SIG-M5 (cell line): ENCODE data around the gene SRD5A3.
"Not testable (repeated sequence)": the region's sequence is repeated elsewhere in the genome, so short reads cannot be mapped to it uniquely, and the experiment has no call there.

Experiments used
- DNase-seq: peaks from one replicate; lab custom pipeline; 2025; lab: John Stamatoyannopoulos, UW

The SRD5A3 gene

GRCh38 chr4:55346851-55347255 lies 811 bp downstream of the SRD5A3 start:
- DNase-seq = no peak

- peak; percentile 5 for DNase-seq
These were observed 1.7 kb downstream of the SRD5A3 start for GRCh38 chr4:55347610-55348228.

DNA sequence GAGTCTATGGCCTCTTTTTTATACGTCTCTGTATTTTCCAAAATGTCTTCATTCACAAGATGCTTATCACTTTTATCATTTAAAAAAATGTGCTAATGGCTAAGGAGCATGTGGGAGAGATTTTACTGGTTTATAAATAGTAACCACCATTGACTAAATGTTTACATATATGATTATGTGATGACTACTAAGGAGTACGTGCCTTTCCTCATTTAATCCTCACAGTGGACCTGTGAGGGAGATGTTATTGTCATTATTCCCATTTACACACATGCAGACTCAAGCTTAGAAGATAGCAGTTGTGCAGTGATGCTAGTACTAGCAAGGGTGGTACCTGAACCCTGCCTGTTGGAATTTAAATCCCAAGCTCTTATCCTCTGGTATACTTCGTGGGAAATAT lies 2.4 kb downstream of the SRD5A3 start:
- no peak for DNase-seq

DNA sequence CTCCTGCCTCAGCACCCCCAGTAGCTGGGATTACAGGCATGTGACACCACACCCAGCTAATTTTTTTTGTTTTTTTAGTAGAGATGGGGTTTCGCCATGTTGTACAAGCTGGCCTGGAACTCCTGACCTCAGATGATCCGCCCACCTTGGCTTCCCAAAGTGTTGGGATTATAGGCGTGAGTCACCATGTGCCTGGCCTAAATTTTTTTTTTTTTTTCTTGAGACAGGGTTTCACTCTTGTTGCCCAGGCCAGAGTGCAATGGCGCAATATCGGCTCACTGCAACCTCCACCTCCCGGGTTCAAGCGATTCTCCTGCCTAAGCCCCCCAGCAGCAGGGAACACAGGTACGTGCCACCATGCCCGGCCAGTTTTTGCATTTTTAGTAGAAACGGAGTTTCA lies 4.8 kb downstream of the SRD5A3 start:
- DNase-seq = not testable (repeated sequence)

GRCh38 chr4:55351824-55352223 lies 5.8 kb downstream of the SRD5A3 start:
- DNase-seq = no peak

DNA sequence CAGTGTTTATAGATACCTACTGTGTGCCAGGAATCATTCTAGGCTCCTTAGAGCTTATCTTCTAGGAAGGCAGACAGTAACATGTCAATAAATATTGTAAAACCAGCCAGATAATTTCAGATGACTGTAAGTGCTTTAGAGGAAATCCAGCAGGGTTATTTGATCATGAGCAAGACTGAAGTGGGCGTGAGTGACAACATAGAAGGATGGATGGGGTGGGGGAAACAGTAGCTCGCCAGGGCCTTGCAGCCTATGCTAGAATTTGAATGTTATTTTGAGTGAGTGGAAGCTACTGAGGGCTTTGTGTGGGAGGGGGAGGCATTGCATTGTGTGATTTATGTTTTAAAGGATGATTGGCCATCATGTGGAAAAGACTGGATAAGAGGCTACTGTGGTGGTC lies 6.7 kb downstream of the SRD5A3 start:
- no peak for DNase-seq

- not testable (repeated sequence) for DNase-seq
These were observed 7.2 kb downstream of the SRD5A3 start for GRCh38 chr4:55353228-55353747.

GRCh38 chr4:55354648-55355047 lies 8.6 kb downstream of the SRD5A3 start:
- DNase-seq = no peak

GRCh38 chr4:55355555-55355954 lies 9.5 kb downstream of the SRD5A3 start:
- no peak for DNase-seq

DNA sequence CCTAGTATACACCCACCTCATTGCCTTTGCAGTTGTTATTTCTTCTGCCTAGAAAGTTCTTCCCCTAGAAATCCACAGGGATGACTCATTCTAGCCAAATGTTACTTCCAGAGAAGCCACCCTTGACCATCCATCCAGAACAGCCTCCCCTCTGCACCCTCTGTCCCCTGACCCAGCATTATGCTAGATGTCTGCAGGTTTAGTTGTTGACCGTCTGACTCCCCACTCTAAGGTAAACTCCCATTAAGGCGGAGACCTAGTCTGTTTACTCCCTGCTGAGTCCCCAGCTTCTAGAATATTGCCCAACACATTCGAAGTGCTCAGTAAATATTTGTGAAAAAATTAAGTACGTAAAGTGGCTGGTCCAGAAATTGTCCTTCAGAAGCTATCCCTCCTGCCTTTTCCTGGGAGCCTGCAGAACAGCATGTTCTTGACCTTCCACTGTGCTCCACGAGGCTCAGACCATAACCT lies 11.0 kb downstream of the SRD5A3 start:
- DNase-seq = no peak

DNA sequence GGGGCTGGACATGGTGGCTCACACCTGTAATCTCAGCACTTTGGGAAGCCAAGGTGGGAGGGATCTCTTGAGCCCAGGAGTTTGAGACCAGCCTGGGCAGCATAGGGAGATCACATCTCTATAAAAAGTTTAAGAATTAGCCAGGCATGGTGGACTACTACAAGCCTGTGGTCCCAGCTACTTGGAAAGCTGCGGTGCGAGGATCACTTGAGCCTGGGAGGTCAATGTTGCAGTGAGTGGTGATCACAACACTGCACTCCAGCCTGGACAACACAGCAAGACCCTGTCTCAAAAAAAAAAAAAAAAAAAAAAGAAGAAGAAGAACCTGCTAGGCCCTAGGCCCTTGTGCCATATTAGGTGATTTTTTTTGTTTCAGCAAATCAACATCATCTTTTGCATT lies 12.2 kb downstream of the SRD5A3 start:
- no peak for DNase-seq

DNA sequence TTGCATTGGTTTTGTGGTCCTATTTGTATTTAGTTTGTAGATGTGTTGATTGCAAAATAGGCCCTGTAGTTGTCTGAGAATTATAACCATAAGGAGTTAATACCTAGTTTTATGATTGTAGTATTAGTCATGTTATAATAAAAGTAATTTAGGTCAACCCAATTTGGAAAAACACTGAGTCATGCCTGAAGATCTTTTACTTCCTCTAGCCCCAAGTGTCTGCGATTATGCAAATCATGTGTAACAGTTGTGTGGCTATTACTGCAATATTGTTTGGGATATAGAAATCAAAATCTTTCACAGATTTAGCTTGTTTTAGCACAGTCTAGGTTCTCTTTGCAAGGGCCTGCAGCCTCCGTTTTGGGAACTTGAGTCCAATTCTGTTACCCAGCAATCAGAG lies 12.6 kb downstream of the SRD5A3 start:
- DNase-seq = peak; percentile 17

DNA sequence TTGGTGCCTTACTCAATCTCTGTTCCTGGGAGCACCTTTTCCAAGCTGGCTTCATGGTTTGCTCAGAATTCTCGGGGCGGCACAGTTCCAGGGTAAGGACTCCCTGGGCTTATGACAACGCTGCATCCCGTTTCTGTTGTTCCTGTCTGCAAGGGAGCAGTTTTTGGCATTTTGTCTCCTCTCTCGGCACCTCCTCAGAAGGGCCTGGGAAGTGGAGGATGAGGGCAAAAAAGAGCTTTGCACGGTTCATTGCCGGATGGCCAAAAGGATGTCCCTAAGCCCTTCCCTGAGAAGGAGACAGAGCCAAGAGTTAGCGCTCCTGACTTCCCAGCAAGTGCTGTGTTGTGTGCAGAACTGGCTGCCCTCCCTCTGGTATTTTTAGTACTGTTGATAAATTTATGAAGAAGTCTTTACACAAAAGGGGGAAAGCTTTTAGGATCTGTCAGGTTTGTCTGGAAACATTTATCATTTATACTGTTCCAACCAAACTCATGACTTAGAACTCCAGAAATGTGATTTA lies 13.4 kb downstream of the SRD5A3 start:
- no peak for DNase-seq

DNA sequence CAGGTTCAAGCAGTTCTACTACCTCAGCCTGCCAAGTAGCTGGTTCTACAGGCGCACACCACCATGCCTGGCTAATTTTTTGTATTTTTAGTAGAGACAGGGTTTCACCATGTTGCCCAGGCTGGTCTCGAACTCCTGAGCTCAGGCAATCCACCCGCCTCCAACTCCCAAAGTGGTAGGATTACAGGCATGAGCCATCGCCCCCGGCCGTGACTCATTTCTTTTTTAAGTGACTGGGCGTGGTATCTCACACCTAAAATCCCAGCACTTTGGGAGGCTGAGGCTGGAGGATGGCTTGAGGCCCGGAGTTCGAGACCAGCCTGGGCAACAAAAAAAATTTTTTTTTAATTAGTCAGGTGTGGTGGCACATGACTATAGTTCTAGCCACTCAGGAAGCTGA lies 16.9 kb downstream of the SRD5A3 start:
- DNase-seq = not testable (repeated sequence)

GRCh38 chr4:55363691-55364351 lies 17.8 kb downstream of the SRD5A3 start:
- DNase-seq = no peak

GRCh38 chr4:55364691-55365344 lies 18.8 kb downstream of the SRD5A3 start:
- DNase-seq = no peak

DNA sequence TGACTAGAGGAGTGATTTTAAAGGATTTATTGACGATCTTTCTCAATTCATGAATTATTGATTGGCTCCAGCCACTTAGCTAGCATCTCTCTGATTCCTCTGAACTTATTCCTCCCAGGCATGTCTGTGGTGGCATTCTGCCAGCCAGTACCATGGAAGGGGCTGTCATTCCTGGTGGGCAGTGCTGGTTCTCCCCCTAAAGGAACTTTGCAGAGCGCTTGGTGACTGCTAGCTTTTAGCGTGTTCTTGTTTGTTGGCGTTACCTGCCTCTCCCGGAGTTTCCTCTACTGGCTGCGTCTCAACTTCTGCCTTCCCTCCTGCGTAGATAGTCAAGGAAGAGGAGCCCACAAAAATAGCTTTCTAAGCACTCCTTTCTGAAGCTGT lies 19.3 kb downstream of the SRD5A3 start:
- DNase-seq = no peak

DNA sequence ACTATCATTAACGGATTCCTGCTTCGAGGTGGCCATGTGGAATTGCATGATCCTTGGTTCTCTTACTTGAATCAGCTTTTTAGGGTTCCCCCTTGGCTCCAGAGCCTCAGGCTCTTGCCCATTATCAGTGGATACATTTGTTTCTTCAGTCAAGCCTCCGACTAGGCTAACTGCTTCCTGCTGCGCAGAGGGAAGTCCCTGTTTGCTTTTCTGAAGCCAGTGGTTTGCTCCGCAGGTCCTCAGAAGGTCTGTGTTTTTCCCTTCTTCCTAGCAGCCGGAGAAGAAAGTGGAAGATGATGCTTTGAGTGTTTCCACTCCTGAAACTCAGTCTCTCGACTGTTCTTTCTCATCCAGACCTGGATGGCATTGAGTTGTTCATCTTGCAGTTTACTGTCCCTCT lies 20.6 kb downstream of the SRD5A3 start:
- DNase-seq = no peak

DNA sequence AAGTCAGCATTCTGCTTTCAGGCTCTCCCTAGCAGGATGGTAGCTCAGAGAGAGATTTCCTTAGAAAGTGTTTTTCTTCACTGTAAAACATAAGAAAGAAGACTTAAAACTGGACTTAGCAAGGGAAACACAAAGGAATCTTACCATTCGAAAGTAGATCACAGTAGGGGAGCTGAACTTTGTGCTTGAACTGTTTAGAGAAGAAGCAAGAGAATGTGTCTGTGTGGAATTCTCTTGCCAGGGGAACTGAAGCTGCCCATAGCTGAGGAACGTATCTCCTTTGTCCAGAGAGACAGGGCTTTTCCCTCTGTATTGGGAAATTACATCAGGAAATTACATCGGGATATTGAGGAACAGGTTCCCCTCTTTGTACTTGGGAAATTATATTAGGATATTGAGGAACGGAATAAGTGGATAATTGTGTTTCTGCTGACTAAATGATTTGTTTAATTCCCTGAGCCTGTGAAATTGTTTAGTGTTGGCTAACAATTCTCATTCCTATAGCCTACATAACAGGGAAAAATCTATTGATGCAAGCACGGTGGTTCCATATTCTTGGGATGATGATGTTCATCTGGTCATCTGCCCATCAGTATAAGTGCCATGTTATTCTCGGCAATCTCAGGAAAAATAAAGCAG lies 21.2 kb downstream of the SRD5A3 start:
- no peak for DNase-seq

DNA sequence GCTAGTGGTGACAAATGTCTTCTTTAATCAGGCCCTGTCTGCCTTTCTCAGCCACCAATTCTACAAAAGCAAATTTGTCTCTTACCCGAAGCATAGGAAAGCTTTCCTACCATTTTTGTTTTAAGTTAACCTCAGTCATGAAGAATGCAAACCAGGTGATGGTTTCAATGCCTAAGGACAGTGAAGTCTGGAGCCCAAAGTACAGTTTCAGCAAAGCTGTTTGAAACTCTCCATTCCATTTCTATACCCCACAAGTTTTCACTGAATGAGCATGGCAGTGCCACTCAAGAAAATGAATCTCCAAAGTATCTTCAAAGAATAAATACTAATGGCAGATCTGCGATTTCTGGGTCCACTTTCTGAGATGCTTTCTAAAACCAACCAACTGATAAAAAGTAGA lies 23.9 kb downstream of the SRD5A3 start:
- no peak for DNase-seq

- DNase-seq = no peak
These were observed 26.2 kb downstream of the SRD5A3 start for GRCh38 chr4:55372259-55372658.

- DNase-seq = no peak
These were observed 27.4 kb downstream of the SRD5A3 start for GRCh38 chr4:55373461-55373860.
